C4-2B (cell line): Measurements from ENCODE around the gene N4BP3.

ENCODE experiments used
- CTCF ChIP-seq: fragments of 450-650 bp; conservative IDR thresholded peaks from 2 replicates; pipeline ENCODE4 v1.5.1; 2017; ENCODE audit warnings: mild to moderate bottlenecking
- ZFX ChIP-seq: fragments of 450-650 bp; IDR thresholded peaks from 2 replicates; pipeline ENCODE4 v1.6.1; 2017

- TF ChIP-seq CTCF, result no peak
- no peak for TF ChIP-seq ZFX
These were observed 3.0 kb downstream of the N4BP3 start for GRCh38 chr5:178116143-178116885.
